Hepatocyte (in vitro differentiated cells): ENCODE measurements around the gene EXOC6B.

Experiments
- CTCF ChIP-seq: fragments of 200-600 bp; sonication (generic); IDR thresholded peaks from 2 replicates; pipeline ENCODE4 v1.5.1; 2016; ENCODE audit warnings: antibody characterized with exemption, mild to moderate bottlenecking; ENCODE audit not compliant: poor library complexity
- EZH2 ChIP-seq: fragments of 200-600 bp; sonication (generic); IDR thresholded peaks from 2 replicates; pipeline ENCODE4 v1.6.1; 2016; ENCODE audit warnings: antibody characterized with exemption, mild to moderate bottlenecking, borderline replicate concordance
- EZH2phosphoT487 ChIP-seq: fragments of 200-600 bp; sonication (generic); IDR thresholded peaks from one replicate; pipeline ENCODE4 v1.6.1; 2018; ENCODE audit warnings: antibody characterized with exemption, mild to moderate bottlenecking, low read depth, moderate library complexity; ENCODE audit not compliant: unreplicated experiment, severe bottlenecking

GRCh38 chr2:72846171-72847095 lies 20.6 kb upstream of the EXOC6B start:
- TF ChIP-seq CTCF = no peak
- no peak for TF ChIP-seq EZH2phosphoT487
- TF ChIP-seq EZH2 = no peak
